H1 (cell line): ENCODE results near the gene ITPKB. TPM values are rescaled to one million over a fixed set of nuclear protein-coding genes. Genes with fewer than 3 reads are reported as not detected.

Experiments used
- CREB1 ChIP-seq: IDR thresholded peaks from 2 replicates; pipeline ENCODE4 v1.6.1; 2012; ENCODE audit warnings: inconsistent platforms
- EP300 ChIP-seq, 2 experiments: IDR thresholded peaks; 1 replicate in 1 of 2; 2 replicates in 1 of 2; pipeline ENCODE4 v1.6.1; 2011 to 2012; ENCODE audit warnings: low read depth in 2 of 2, low read length in 2 of 2, mild to moderate bottlenecking in 2 of 2, borderline replicate concordance in 1 of 2, inconsistent platforms in 1 of 2, moderate library complexity in 1 of 2
- NRF1 ChIP-seq: IDR thresholded peaks from 2 replicates; pipeline ENCODE4 v1.6.1; 2011; ENCODE audit warnings: mild to moderate bottlenecking, low read depth, low read length, improper control_type of control experiment
- PHF8 ChIP-seq: fragments of 200-600 bp; sonication (generic); conservative IDR thresholded peaks from 2 replicates; pipeline ENCODE4 v1.7.1; 2012; ENCODE audit warnings: low read depth, mild to moderate bottlenecking, inconsistent platforms, low read length, moderate library complexity
- POU5F1 ChIP-seq: IDR thresholded peaks from 2 replicates; pipeline ENCODE4 v1.6.1; 2011; ENCODE audit warnings: low read depth, mild to moderate bottlenecking, low read length, moderate library complexity
- TCF12 ChIP-seq: IDR thresholded peaks from 2 replicates; pipeline ENCODE4 v1.6.1; 2011; ENCODE audit warnings: low read depth, mild to moderate bottlenecking, low read length
- ZNF274 ChIP-seq: IDR thresholded peaks from 2 replicates; pipeline ENCODE4 v1.7.0; 2012; ENCODE audit warnings: low read length, borderline replicate concordance; ENCODE audit errors: extremely low read depth
- polyA plus RNA-seq, 7 experiments: library from polyadenylated mRNA; depleted of rRNA in 3 of 7; stranded (reverse) in 5 of 7; unstranded in 2 of 7; fragments of >200 nt in 5 of 7; fragments of 200-250 nt in 2 of 7; gene quantifications; 1 replicate in 5 of 7; 2 replicates in 1 of 7; 4 replicates in 1 of 7; pipeline versions ENCODE4 v1.2.1 to v1.2.3, GENCODE V29; 2011 to 2013; ENCODE audit warnings: missing spikeins in 2 of 7, mixed read lengths in 2 of 7
- total RNA-seq: library from RNA; stranded (reverse); fragmentation: NEBNext Ultra II Directional; extraction: Animal tissue kit (Norgen Biotek cat#: 25700); gene quantifications from 2 replicates; pipeline ENCODE4 v1.2.1, GENCODE V29; 2021
- TF ChIP-seq, protein P1 (sequence below): IDR thresholded peaks from 2 replicates; pipeline ENCODE4 v1.6.1; 2012; ENCODE audit warnings: inconsistent platforms

The ITPKB gene
- total and polyA plus RNA-seq, 2 of the 8 experiments (the other 6 are each of a cell fraction or from before 2014, with no cell fraction given), result 1.7 to 4.8 TPM

DNA sequence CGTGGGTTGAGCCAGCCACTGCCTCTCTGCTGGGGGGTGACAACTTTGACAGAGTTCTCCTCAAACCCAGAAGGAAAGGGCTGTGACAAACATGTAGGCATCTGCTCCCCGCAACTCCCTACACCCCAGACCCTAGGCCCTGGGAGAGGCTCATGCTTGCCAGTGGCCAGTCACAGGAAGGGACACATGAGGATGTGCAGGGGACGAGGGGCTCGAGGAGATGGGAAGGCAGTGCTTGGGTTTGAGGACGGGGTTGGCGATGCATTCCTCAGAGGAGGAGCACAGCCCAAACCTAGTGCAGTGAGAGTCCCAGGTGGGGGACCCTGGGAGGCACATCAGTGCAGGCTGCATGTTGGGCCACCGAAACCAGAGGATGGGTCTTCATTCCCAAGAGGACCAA is 128.4 kb downstream of the ITPKB start (continued):
- TF ChIP-seq PHF8 (no peak), TCF12 (no peak), POU5F1 (no peak), ZNF274 (no peak), NRF1 (no peak), CREB1 (no peak), EP300 (IDR thresholded peaks at IDR 0.05; ENCODE audit: borderline replicate concordance in 1 of 2, low read depth in 2 of 2, low read length in 2 of 2) (no peak)
- TF ChIP-seq, protein P1, sequence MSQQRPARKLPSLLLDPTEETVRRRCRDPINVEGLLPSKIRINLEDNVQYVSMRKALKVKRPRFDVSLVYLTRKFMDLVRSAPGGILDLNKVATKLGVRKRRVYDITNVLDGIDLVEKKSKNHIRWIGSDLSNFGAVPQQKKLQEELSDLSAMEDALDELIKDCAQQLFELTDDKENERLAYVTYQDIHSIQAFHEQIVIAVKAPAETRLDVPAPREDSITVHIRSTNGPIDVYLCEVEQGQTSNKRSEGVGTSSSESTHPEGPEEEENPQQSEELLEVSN, result no peak
